Type B pancreatic cell (in vitro differentiated cells): ENCODE data around the gene KSR1. TPM values are rescaled to one million over a fixed set of nuclear protein-coding genes. Genes with fewer than 3 reads are reported as not detected.

Experiments used
- DNase-seq: peaks from one replicate; pipeline ENCODE4 v3.0.0; 2021; ENCODE audit warnings: mixed read lengths; ENCODE audit not compliant: unreplicated experiment; ENCODE audit errors: extremely low spot score
- H3K27ac Mint-ChIP-seq: 2 replicates; pipeline ENCODE4 v1.8.0; 2021; ENCODE audit warnings: mild to moderate bottlenecking, mixed read lengths
- H3K27me3 Mint-ChIP-seq: 2 replicates; pipeline ENCODE4 v1.8.0; 2021; ENCODE audit warnings: mixed read lengths
- H3K36me3 Mint-ChIP-seq: 2 replicates; pipeline ENCODE4 v1.8.0; 2021; ENCODE audit warnings: mixed read lengths
- H3K4me1 Mint-ChIP-seq: one replicate; pipeline ENCODE4 v1.8.0; 2021; ENCODE audit warnings: mixed read lengths; ENCODE audit not compliant: unreplicated experiment
- H3K4me3 Mint-ChIP-seq: 2 replicates; pipeline ENCODE4 v1.8.0; 2021; ENCODE audit warnings: mild to moderate bottlenecking, mixed read lengths
- H3K9me3 Mint-ChIP-seq: 2 replicates; pipeline ENCODE4 v1.8.0; 2021; ENCODE audit warnings: mixed read lengths
- total RNA-seq: library from RNA; stranded (reverse); gene quantifications from 2 replicates; pipeline ENCODE4 v1.2.1, GENCODE V29; 2021; ENCODE audit warnings: low replicate concordance
- TF ChIP-seq, protein P1 (sequence below): fragments of 200-600 bp; sonication (generic); conservative IDR thresholded peaks from 2 replicates; pipeline ENCODE4 v1.5.0; 2021; ENCODE audit warnings: antibody characterized with exemption, mild to moderate bottlenecking

KSR1 gene
- total RNA-seq, 1 donor from 2014 or later = 57.8 TPM

DNA sequence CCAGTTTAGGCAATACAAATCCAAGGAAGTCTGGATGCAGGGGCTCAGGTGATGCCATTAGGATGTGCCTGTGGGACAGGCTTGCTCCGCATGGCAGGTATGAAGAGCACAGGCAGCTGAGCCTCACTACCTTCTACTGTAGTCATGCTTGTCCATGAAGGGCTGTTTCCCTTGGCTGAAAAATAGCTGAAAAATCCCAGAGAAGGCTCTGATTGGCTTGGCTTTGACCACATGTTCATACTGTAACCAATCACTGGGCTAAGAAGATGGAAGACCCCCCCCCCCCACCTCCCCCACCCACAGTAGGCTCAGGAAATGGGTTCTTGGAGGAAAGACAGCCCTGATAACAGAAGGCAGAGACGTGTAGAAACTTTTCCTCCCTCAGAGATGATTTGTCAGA, 108.2 kb downstream of the KSR1 start:
- DNase-seq = no peak
- Mint-ChIP-seq H3K36me3 (peaks cover 8% of the 10 kb centered on the region), H3K4me3 (no peak overlapping the region), H3K9me3 (no peaks in the 10 kb centered on the region), H3K27me3 (no peaks in the 10 kb centered on the region), H3K27ac (no peak overlapping the region), H3K4me1 (peaks cover 22% of the 10 kb centered on the region)
- TF ChIP-seq, protein P1, sequence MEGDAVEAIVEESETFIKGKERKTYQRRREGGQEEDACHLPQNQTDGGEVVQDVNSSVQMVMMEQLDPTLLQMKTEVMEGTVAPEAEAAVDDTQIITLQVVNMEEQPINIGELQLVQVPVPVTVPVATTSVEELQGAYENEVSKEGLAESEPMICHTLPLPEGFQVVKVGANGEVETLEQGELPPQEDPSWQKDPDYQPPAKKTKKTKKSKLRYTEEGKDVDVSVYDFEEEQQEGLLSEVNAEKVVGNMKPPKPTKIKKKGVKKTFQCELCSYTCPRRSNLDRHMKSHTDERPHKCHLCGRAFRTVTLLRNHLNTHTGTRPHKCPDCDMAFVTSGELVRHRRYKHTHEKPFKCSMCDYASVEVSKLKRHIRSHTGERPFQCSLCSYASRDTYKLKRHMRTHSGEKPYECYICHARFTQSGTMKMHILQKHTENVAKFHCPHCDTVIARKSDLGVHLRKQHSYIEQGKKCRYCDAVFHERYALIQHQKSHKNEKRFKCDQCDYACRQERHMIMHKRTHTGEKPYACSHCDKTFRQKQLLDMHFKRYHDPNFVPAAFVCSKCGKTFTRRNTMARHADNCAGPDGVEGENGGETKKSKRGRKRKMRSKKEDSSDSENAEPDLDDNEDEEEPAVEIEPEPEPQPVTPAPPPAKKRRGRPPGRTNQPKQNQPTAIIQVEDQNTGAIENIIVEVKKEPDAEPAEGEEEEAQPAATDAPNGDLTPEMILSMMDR = no peak

DNA sequence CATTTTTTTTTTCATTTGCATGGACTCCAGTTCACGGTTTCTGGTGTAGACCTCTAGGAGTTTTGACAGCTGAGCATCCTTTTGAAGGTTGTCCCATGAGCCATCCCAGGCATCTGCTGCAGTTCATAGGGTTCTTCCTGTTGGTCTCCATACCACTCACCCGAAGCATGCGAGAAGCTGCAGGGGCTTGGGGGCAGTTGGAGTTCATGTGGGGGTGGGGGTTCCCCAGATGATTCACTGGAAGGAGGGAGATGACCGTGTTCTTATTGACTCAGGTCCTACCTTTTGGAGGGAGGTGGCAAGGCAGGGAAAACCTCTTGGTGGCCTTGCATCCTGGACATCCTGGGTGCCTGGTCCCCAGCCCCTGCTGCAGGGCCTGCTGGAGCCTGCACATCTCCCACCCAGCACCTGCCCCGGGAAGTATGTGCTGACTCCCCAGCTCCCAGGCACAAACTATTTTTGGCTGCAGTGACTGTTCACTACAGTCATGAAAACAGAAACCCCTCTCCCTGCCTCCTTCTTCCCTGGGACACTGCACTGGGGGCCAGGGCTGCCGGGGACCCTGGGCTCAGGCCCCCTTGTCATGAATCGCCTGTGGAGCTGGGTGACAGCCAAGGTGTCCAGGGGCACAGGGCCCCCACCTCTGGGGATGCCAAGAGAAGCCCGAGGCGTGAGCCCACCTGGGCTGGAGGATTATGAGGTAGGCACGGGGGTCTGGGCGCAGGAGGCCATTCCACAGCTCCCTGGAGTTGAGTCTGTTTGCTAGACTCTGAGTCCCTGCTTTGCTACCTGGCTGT, 109.8 kb downstream of the KSR1 start:
- TF ChIP-seq, protein P1 = no peak
- DNase-seq = no peak
- H3K36me3 Mint-ChIP-seq = peaks cover 8% of the 10 kb centered on the region
- H3K27ac Mint-ChIP-seq = no peak overlapping the region
- no peaks in the 10 kb centered on the region for H3K9me3 Mint-ChIP-seq
- H3K4me1 Mint-ChIP-seq = peaks cover 18% of the 10 kb centered on the region
- no peak overlapping the region for H3K4me3 Mint-ChIP-seq
- H3K27me3 Mint-ChIP-seq = no peaks in the 10 kb centered on the region

DNA sequence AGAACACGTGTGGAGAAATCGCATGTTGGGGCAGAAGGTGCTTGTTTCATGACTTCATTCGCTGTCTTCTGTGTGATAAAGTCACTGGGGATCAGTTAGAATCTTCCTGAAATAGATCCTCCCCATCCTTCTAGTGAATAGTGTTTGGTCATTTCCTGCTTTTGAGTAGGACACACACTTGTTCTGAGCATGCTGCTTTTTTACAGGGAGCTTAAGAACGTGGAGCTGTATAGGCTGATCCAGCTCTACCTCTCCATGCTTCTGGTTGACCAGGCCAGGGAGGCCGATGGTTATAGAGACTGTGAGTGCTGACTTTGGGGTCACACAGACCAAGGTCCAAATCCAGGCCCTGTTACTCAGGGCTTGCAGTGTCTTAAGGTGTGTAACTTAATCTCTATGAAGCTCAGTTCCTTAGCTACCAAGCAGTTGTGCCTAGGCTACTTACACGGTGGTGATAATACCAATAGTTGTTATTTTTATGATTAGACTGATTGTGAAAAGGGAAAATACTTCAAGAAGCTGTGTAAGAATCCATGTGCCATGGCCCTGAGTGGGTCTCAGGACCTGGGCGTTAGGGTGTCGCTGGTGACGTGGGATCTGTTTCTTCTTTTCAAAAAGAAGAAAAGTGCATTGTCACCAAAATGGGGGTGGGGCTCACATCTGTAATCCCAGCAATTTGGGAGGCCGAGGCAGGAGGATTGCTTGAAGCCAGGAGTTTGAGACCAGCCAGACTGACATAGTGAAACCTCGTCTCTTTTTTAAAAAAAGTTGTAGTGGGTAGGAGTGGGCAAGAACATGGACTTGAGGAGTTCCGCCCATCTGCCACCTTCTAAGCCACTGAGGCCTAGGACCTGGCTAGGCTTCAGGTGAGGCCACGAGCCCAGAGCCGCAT, 110.7 kb downstream of the KSR1 start:
- Mint-ChIP-seq H3K27ac (no peak overlapping the region), H3K4me3 (no peak overlapping the region), H3K9me3 (no peaks in the 10 kb centered on the region), H3K4me1 (peaks cover 19% of the 10 kb centered on the region), H3K36me3 (peaks cover 5% of the 10 kb centered on the region), H3K27me3 (no peaks in the 10 kb centered on the region)
- TF ChIP-seq, protein P1 = no peak
- DNase-seq = no peak

DNA sequence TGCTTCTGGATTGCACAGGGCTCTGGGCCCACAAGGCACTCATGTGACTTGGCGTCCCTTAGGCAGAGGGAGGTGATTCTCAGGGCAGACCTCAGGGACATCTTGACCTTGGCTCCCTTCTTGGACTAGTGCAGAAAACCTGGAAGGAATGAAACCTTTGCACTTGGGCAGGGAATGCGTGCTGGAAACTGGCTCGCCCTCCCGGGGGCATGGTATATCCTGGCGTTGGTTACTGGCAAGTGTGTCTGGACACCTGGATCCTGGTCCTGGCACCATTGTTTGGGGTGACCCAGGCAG, 111.3 kb downstream of the KSR1 start:
- no peak for DNase-seq
- peaks cover 19% of the 10 kb centered on the region for H3K4me1 Mint-ChIP-seq

DNA sequence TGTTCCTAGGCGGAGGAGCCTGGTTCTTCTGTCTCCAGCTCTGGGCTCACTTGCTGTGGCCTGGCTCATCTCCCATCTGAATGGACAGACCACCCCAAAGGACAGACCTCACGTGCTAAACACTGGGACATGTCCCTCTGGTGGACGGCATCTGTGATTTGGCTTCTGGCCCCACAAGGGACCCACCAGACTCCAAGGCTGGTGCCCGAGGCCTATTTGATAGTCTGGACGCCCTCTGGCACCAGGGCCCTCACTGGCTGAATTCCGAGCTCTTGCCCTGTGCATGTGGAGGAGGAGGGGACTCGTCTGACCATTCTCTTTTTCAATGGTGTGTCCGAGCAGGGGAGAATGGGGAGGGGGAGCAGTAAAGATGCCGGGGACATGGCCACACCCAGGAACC, 112.0 kb downstream of the KSR1 start:
- TF ChIP-seq, protein P1 = no peak
- Mint-ChIP-seq H3K4me3 (no peak overlapping the region), H3K27me3 (no peaks in the 10 kb centered on the region), H3K9me3 (no peaks in the 10 kb centered on the region), H3K4me1 (peaks cover 21% of the 10 kb centered on the region), H3K36me3 (peaks cover 1% of the 10 kb centered on the region), H3K27ac (no peak overlapping the region)
- no peak for DNase-seq

More for the DNA sequence above, 111.3 kb downstream of the KSR1 start:
- Mint-ChIP-seq H3K9me3 (no peaks in the 10 kb centered on the region), H3K27ac (no peak overlapping the region), H3K4me3 (no peak overlapping the region), H3K27me3 (no peaks in the 10 kb centered on the region), H3K36me3 (peaks cover 5% of the 10 kb centered on the region)
- TF ChIP-seq, protein P1 = no peak
